Medulla oblongata (tissue), 1 donor: ENCODE results near the gene CCDC83.
"Not testable (repeated sequence)": the region's sequence is repeated elsewhere in the genome, so short reads cannot be mapped to it uniquely, and the experiment has no call there.

ENCODE experiments used
- DNase-seq: peaks from one replicate; pipeline ENCODE4 v3.0.0-alpha.2; 2015; ENCODE audit errors: extremely low spot score

CCDC83 gene

GRCh38 chr11:85939099-85940015 lies 84.2 kb downstream of the CCDC83 start:
- no peak for DNase-seq

- peak; percentile 76 for DNase-seq
Observed at GRCh38 chr11:85941380-85941973, 86.3 kb downstream of the CCDC83 start.

- no peak for DNase-seq
Observed at GRCh38 chr11:85945296-85945695, 90.1 kb downstream of the CCDC83 start.

GRCh38 chr11:85945788-85946187 lies 90.6 kb downstream of the CCDC83 start:
- DNase-seq = no peak

GRCh38 chr11:85946221-85946620 lies 91.0 kb downstream of the CCDC83 start:
- DNase-seq = peak; percentile 72

- DNase-seq = peak; percentile 93
Observed at GRCh38 chr11:85947431-85948272, 92.5 kb downstream of the CCDC83 start.

- no peak for DNase-seq
Observed at GRCh38 chr11:85948884-85949283, 93.7 kb downstream of the CCDC83 start.

- DNase-seq = no peak
Observed at GRCh38 chr11:85949798-85950197, 94.6 kb downstream of the CCDC83 start.

GRCh38 chr11:85950317-85951048 lies 95.3 kb downstream of the CCDC83 start:
- DNase-seq = no peak

GRCh38 chr11:85951049-85951405 lies 95.8 kb downstream of the CCDC83 start:
- no peak for DNase-seq

GRCh38 chr11:85951428-85952107 lies 96.4 kb downstream of the CCDC83 start:
- no peak for DNase-seq

GRCh38 chr11:85952108-85952485 lies 96.9 kb downstream of the CCDC83 start:
- not testable (repeated sequence) for DNase-seq

- DNase-seq = no peak
Observed at GRCh38 chr11:85953491-85954143, 98.4 kb downstream of the CCDC83 start.

- peak; percentile 34 for DNase-seq
Observed at GRCh38 chr11:85955531-85955930, 100.3 kb downstream of the CCDC83 start.

GRCh38 chr11:85960678-85961077 lies 105.5 kb downstream of the CCDC83 start:
- no peak for DNase-seq

GRCh38 chr11:85961130-85961529 lies 105.9 kb downstream of the CCDC83 start:
- DNase-seq = no peak

- no peak for DNase-seq
Observed at GRCh38 chr11:85961930-85962363, 106.8 kb downstream of the CCDC83 start.

GRCh38 chr11:85965202-85965601 lies 110.0 kb downstream of the CCDC83 start:
- no peak for DNase-seq

GRCh38 chr11:85967457-85967856 lies 112.3 kb downstream of the CCDC83 start:
- DNase-seq = peak; percentile 81
